HEK293T (cell line): ENCODE measurements around the gene NHP2.

Experiments
- BHLHE40 ChIP-seq: fragments of 450-650 bp; IDR thresholded peaks from 2 replicates; pipeline ENCODE4 v1.6.1; 2016; ENCODE audit warnings: mild to moderate bottlenecking, moderate library complexity, borderline replicate concordance
- CTBP1 ChIP-seq: fragments of 450-650 bp; IDR thresholded peaks from 2 replicates; pipeline ENCODE4 v1.6.1; 2016; ENCODE audit warnings: borderline replicate concordance
- ELF4 ChIP-seq: fragments of 450-650 bp; IDR thresholded peaks from 2 replicates; pipeline ENCODE4 v1.6.1; 2017; ENCODE audit warnings: antibody characterized with exemption
- FOXK2 ChIP-seq: fragments of 450-650 bp; IDR thresholded peaks from 2 replicates; pipeline ENCODE4 v1.6.1; 2016; ENCODE audit warnings: mild to moderate bottlenecking
- FOXM1 ChIP-seq: fragments of 450-650 bp; IDR thresholded peaks from 2 replicates; pipeline ENCODE4 v1.6.1; 2017; ENCODE audit warnings: mild to moderate bottlenecking, borderline replicate concordance
- HDGF ChIP-seq: fragments of 450-650 bp; IDR thresholded peaks from 2 replicates; pipeline ENCODE4 v1.6.1; 2017; ENCODE audit warnings: antibody characterized with exemption, borderline replicate concordance
- L3MBTL2 ChIP-seq: fragments of 450-650 bp; conservative IDR thresholded peaks from 2 replicates; pipeline ENCODE4 v1.6.1; 2016; ENCODE audit warnings: mild to moderate bottlenecking
- LEF1 ChIP-seq: fragments of 450-650 bp; IDR thresholded peaks from 2 replicates; pipeline ENCODE4 v1.6.1; 2017; ENCODE audit warnings: mild to moderate bottlenecking, borderline replicate concordance
- PKNOX1 ChIP-seq: fragments of 450-650 bp; IDR thresholded peaks from 2 replicates; pipeline ENCODE4 v1.6.1; 2016
- SP1 ChIP-seq: fragments of 450-650 bp; IDR thresholded peaks from 2 replicates; pipeline ENCODE4 v1.6.1; 2017
- SUZ12 ChIP-seq: fragments of 450-650 bp; IDR thresholded peaks from 2 replicates; pipeline ENCODE4 v1.6.1; 2016; ENCODE audit warnings: mild to moderate bottlenecking
- TARDBP ChIP-seq: fragments of 450-650 bp; IDR thresholded peaks from 2 replicates; pipeline ENCODE4 v1.6.1; 2016
- ZNF384 ChIP-seq: fragments of 450-650 bp; IDR thresholded peaks from 2 replicates; pipeline ENCODE4 v1.6.1; 2016

GRCh38 chr5:178117923-178118701 lies 35.6 kb downstream of the NHP2 start:
- TF ChIP-seq ELF4 (no peak), LEF1 (no peak), SP1 (no peak), TARDBP (no peak), HDGF (no peak), FOXK2 (no peak), ZNF384 (no peak), SUZ12 (no peak), BHLHE40 (no peak), PKNOX1 (no peak), FOXM1 (no peak), L3MBTL2 (no peak), CTBP1 (no peak)
